ENCODE measurements around the gene VANGL2. TPM values are rescaled to one million over a fixed set of nuclear protein-coding genes. Genes with fewer than 3 reads are reported as not detected.

Gene VANGL2
- total and polyA plus RNA-seq, 9 of the 15 experiments (the other 6 are each of a cell fraction or from before 2014, with no cell fraction given) = 0.28 to 4.0 (median 0.98) TPM

- no peaks in the 10 kb centered on the region for H3K27me3 ChIP-seq (ENCODE audit: control insufficient read depth in 2 of 2, insufficient read depth in 2 of 2, low read length in 2 of 2)
- no peak overlapping the region for H3K4me3 ChIP-seq
- no peak overlapping the region for H3K9ac ChIP-seq (ENCODE audit: insufficient read depth in 1 of 2, low read depth in 2 of 2, low read length in 2 of 2)
- H3K36me3 ChIP-seq (ENCODE audit: control insufficient read depth, insufficient read depth, low read length) = no peaks in the 10 kb centered on the region
- no peaks in the 10 kb centered on the region for H3K79me2 ChIP-seq (ENCODE audit: control insufficient read depth, insufficient read depth, low read length)
- no peak for FAIRE-seq
- intact Hi-C loops (cut with micrococcal nuclease) = no loop called here
- CTCF ChIA-PET (ENCODE audit: low intra/inter-chr PET ratio) = no interaction called here
- no peaks in the 10 kb centered on the region for H3K9me1 ChIP-seq (ENCODE audit: control insufficient read depth, insufficient read depth, low read length)
- WGBS (ENCODE audit: insufficient coverage, low coverage, missing lambda C conversion rate) = 47% methylated on average over 5 of the region's 5 CpGs
- no peak for DNase-seq (ENCODE audit: extremely low read depth in 1 of 4, low spot score in 3 of 4)
- H3K9me3 ChIP-seq (replicated peaks; ENCODE audit: control insufficient read depth, insufficient read depth, low read depth, low read length) = no peaks in the 10 kb centered on the region
- H2AFZ ChIP-seq (ENCODE audit: low read depth, low read length) = no peak overlapping the region
- H3K27ac ChIP-seq (ENCODE audit: extremely low read depth, low read depth, low read length) = no peak overlapping the region
- ATAC-seq = no peak
- 0 out of 2 replicates have a peak, but pooled peaks cover 4% of the 10 kb centered on the region for H4K20me1 ChIP-seq (replicated peaks; ENCODE audit: control insufficient read depth, insufficient read depth, low read length)
- peaks cover 19 to 27% of the 10 kb centered on the region in 2 experiments; a peak in 4 of 5 replicates for H3K4me1 ChIP-seq (replicated peaks in 1 of 2; ENCODE audit: control insufficient read depth in 2 of 2, insufficient read depth in 2 of 2, low read length in 2 of 2)
- in situ Hi-C loops (cut with MboI) = no loop called here
- TF ChIP-seq ZNF511 (CRISPR knock-in tag; IDR thresholded peaks at IDR 0.05) = no peak
- no peak overlapping the region for H3K4me2 ChIP-seq (ENCODE audit: insufficient read depth, low read length)
- no TSS peak for BruUV-seq (replicated peaks)
- POLR2A ChIA-PET = interaction anchor here (0.7 to 1.0 kb wide), 2 partner anchors 43 to 231 kb away, joined by 3 to 4 read pairs; no protein-coding TSS in a partner anchor
These were observed 21.5 kb downstream of the VANGL2 start for GRCh38 chr1:160421881-160422280.

- in situ Hi-C loops (cut with MboI) = no loop called here
- H3K9ac ChIP-seq (ENCODE audit: insufficient read depth in 1 of 2, low read depth in 2 of 2, low read length in 2 of 2) = no peak overlapping the region
- no peak for FAIRE-seq
- TF ChIP-seq HDAC8 (tag; IDR thresholded peaks at IDR 0.05) (no peak), BRF1 (IDR thresholded peaks at IDR 0.05; ENCODE audit: borderline replicate concordance, extremely low read depth, insufficient read length) (no peak), ZBTB7A (IDR thresholded peaks at IDR 0.05; ENCODE audit: borderline replicate concordance, control insufficient read depth, low read depth, low read length) (no peak), ZBTB1 (CRISPR knock-in tag; IDR thresholded peaks at IDR 0.05; ENCODE audit: borderline replicate concordance, low read depth) (no peak), TFAM (CRISPR knock-in tag; conservative IDR thresholded peaks at IDR 0.05) (no peak), POLR2A (conservative IDR thresholded peaks at IDR 0.05) (no peak), ZNF431 (CRISPR knock-in tag; IDR thresholded peaks at IDR 0.05) (no peak), BMI1 (IDR thresholded peaks at IDR 0.05; ENCODE audit: low read length) (no peak), SMARCA5 (IDR thresholded peaks at IDR 0.05) (no peak), KLF6 (CRISPR knock-in tag; IDR thresholded peaks at IDR 0.05; ENCODE audit: borderline replicate concordance) (no peak), ZBTB33 (CRISPR knock-in tag; IDR thresholded peaks at IDR 0.05) (no peak)
- TF ChIP-seq, protein P1, sequence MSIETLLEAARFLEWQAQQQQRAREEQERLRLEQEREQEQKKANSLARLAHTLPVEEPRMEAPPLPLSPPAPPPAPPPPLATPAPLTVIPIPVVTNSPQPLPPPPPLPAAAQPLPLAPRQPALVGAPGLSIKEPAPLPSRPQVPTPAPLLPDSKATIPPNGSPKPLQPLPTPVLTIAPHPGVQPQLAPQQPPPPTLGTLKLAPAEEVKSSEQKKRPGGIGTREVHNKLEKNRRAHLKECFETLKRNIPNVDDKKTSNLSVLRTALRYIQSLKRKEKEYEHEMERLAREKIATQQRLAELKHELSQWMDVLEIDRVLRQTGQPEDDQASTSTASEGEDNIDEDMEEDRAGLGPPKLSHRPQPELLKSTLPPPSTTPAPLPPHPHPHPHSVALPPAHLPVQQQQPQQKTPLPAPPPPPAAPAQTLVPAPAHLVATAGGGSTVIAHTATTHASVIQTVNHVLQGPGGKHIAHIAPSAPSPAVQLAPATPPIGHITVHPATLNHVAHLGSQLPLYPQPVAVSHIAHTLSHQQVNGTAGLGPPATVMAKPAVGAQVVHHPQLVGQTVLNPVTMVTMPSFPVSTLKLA (conservative IDR thresholded peaks at IDR 0.05) = no peak
These were observed 23.6 kb downstream of the VANGL2 start for GRCh38 chr1:160423966-160424365.

More at GRCh38 chr1:160423966-160424365, 23.6 kb downstream of the VANGL2 start:
- Histone ChIP-seq H3K9me1 (ENCODE audit: control insufficient read depth, insufficient read depth, low read length) (no peaks in the 10 kb centered on the region), H3K36me3 (ENCODE audit: control insufficient read depth, insufficient read depth, low read length) (no peaks in the 10 kb centered on the region), H3K27me3 (ENCODE audit: control insufficient read depth in 2 of 2, insufficient read depth in 2 of 2, low read length in 2 of 2) (no peaks in the 10 kb centered on the region), H3K79me2 (ENCODE audit: control insufficient read depth, insufficient read depth, low read length) (no peaks in the 10 kb centered on the region), H3K4me2 (ENCODE audit: insufficient read depth, low read length) (no peak overlapping the region), H3K27ac (ENCODE audit: extremely low read depth, low read depth, low read length) (no peak overlapping the region), H2AFZ (ENCODE audit: low read depth, low read length) (no peak overlapping the region), H3K4me1 (replicated peaks in 1 of 2; ENCODE audit: control insufficient read depth in 2 of 2, insufficient read depth in 2 of 2, low read length in 2 of 2) (peaks cover 17 to 30% of the 10 kb centered on the region in 2 experiments), H4K20me1 (replicated peaks; ENCODE audit: control insufficient read depth, insufficient read depth, low read length) (0 out of 2 replicates have a peak, but pooled peaks cover 4% of the 10 kb centered on the region), H3K4me3 (no peak overlapping the region), H3K9me3 (replicated peaks; ENCODE audit: control insufficient read depth, insufficient read depth, low read depth, low read length) (no peaks in the 10 kb centered on the region)
- DNase-seq (ENCODE audit: extremely low read depth in 1 of 4, low spot score in 3 of 4) (no peak), ATAC-seq (no peak)
- ChIA-PET POLR2A (no interaction called here), CTCF (ENCODE audit: low intra/inter-chr PET ratio) (no interaction called here)
- 56% methylated on average over 3 of the region's 7 CpGs for WGBS (ENCODE audit: insufficient coverage, low coverage, missing lambda C conversion rate)
- no TSS peak for BruUV-seq (replicated peaks)
- intact Hi-C loops (cut with micrococcal nuclease) = no loop called here

Data from K562 (cell line).